HG03039 (cell line): ENCODE results near the gene RNASE13.

ENCODE experiments used
- ATAC-seq: cut with Tn5 transposase; IDR thresholded peaks from one replicate; pipeline ENCODE4 v1.9.1; 2021; ENCODE audit warnings: mild to moderate bottlenecking, moderate library complexity; ENCODE audit not compliant: unreplicated experiment

RNASE13 gene

DNA sequence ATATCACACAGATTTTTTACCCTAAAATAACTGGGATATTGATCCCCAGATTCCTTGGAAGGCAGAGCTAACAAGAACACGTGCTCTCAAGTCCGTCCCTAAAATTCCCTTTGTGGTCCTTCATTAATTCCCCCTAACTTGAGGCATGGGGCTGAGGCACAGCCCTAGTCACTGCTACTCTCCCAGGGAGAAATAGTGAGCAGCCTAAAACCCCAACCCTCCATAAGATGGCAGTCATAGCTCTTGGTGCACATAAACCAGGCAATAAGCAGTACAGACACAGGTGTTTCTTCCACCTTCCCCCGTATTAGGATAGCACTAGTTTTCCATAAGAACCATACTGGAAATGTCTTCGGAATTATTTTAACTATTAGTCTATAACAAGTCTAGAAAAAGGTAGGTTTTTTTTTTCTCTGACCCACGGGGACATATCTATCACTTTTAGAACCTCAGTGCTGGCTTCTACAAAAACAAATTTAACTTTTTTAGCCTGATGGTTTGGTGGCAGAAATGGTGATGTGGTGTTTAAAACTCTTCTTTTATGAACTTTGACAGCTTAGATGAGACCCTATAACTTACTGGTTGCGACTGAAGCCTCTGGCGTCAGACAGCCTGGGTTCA, 32.4 kb upstream of the RNASE13 start:
- no peak for ATAC-seq

DNA sequence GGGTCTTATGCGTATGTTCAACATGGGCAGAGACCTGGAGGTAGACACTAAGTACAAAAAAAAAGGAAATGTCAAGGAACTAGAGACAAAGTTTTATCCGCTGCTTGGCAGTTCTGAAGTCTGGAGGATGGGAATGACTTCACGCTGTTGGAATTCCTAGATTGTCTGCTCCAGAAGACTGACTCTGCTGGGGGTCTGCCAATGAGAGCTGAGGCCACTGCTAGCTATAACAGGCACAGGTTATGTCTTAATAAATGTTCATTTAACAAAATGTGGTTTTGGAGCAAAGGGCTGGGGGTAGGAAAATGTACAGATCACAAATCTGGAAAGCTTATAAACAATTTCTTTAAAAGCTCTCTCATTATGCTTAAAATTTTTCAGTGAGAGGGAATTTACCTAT, 28.9 kb upstream of the RNASE13 start:
- ATAC-seq = no peak

DNA sequence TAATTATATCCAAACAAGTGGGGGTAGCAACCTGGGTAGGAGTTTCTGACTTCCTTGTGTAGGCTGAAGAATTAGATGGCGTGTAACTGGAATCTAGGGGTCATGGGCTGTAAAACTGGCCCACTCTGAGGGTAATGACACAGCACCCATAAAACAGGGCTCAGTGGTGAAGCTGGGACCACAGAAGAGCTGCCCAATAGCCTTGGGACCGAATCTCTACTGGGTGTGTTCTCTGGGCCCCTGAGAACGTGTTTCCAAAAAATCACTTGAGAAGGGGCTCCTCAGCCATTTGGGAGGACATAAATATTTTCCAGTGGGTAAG, 26.7 kb upstream of the RNASE13 start:
- ATAC-seq = no peak

DNA sequence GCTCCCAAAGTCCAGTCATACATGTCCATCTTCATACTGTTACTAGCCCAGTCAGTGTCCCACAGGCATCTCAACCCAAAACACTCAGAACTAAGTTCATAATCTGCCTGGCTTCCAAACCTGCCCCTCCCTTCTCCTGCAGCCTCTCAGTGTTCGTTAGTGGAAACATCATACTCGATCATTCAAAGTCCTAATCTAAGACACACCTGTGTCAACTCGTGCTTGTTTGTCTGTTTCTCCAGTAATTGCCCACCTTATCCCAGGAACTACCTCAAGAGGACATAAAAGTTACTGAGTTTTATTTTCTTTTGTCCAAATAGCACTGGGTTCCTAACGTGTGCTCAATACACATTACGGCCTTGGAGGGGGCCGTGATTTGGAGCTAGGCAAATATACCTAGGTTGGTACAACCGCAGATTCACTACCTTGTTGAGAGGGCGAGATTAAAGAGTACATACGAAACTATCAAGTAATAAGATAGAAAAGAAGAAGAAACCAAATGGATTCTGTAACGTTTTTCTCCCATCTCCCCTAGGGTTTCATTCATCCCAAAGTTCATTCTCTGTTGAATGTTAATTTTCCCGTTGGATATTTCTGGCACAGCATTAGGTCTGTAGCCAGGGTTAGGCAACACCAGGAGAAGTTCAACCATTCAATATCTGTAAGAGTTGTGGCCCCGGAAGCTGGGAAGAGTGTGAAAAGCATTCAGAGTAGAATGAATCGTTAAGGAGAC, 26.2 kb upstream of the RNASE13 start:
- ATAC-seq = no peak

DNA sequence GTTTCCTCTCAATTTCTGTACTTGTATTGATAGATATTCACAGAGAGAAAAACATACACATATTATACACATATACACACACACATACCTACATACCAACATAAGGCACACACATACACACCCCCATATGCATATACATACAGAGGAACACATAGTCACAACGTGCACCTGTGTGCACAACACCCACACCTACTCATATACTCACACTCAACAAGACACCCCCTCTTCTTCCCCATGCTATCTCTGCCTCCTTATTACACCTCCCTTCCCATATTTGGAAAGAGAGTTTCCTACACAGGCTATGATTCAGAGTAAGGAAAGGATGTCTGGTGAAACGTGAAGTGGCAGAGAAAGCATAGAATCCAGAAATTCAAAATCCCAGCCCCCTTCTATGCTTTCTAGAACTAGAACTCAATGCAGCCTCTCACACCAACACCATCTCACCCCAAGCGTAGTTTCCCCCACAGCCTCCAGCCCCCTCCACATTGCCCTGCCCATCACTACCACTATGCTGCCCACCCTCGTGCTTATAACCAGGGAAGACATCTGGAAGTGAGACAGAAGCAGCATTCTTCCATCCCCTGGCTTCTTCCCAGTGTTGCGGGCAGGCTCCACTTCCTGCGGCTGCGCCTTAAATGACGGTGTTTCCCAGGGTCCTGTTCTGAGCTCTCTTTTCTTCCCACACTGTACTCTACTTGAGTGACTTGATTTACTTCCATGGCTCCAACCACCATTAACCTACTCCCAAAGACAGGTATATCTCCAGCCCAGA, 25.4 kb upstream of the RNASE13 start:
- no peak for ATAC-seq

DNA sequence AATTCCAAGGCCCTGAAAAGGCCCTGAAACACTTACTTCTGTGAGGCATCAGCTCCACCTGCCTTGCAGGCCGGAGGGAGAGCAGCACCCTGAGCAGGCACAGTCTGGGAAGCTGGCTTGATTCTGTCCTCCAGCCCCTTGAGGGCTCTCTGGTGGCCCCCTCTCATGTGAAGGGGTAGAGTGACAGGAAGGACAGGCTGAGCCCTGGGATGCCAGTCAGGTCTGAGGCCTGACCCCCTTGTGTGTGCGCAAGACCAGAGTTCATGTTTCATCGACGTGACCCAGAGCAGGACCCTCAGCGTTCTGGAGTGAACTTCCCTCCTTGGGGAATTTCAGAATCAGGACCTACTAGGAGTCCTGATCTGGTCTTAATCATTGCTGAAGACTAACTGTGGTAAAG, 24.3 kb upstream of the RNASE13 start:
- no peak for ATAC-seq

DNA sequence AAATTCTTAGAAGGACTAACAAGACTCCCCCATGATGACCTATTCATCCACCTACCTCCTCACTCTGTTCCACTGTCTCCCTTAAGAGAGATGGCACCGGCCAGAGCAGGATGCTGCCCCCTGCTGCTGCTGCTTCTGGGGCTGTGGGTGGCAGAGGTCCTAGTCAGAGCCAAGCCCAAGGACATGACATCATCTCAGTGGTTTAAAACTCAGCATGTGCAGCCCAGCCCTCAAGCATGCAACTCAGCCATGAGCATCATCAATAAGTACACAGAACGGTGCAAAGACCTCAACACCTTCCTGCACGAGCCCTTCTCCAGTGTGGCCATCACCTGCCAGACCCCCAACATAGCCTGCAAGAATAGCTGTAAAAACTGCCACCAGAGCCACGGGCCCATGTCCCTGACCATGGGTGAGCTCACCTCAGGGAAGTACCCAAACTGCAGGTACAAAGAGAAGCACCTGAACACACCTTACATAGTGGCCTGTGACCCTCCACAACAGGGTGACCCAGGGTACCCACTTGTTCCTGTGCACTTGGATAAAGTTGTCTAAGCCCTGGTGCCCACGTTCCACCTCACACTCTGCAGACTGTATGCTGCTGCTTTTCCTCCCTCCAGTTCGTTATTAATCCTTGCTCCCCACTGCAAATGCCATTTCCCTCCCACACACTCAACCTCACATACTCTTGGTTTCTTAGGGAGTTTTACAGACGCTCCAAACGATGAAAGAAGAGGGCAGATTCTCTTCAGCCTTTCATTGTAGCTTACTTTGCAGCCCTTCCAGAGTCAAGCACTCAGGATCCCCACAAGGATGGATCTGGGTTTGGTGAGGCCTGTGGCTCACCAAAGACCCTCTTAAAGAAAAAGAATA, 23.4 kb upstream of the RNASE13 start, which contains the start of gene RNASE8:
RNASE8 (plus strand) TSS at position 20 of the 873 bp plus-strand sequence; CDS start at position 91, 71 bp downstream.
- ATAC-seq = no peak

DNA sequence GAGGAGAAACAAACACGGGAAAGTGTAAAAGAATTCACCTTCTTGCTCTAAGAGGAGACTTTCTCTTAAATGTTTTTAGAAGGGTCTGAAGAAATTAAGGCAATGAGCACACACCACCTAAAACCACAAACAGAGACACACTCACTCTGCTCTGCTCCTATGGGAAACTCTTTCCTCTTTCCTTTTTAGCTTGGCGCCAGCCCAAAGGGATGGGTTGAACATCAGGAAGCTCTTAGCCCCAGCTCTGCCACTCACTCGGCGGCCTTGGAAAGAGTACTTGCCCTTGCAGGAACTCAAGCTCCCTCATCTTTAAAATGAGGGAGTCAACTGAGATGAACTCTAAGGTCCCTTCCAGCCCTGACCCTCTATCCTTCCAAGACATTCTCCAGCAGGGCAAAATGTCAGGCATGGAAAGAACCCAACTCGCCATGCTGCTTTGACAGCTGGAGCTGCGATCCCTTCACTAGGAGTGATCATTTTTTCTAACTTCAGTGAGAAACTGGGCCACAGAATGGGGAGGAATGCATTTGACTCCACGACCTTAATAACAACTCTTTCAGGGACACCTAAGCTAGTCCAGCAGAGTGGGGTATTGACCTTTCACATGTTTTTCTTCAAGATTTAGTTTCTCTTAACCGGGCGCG, 22.0 kb upstream of the RNASE13 start:
- ATAC-seq = no peak

DNA sequence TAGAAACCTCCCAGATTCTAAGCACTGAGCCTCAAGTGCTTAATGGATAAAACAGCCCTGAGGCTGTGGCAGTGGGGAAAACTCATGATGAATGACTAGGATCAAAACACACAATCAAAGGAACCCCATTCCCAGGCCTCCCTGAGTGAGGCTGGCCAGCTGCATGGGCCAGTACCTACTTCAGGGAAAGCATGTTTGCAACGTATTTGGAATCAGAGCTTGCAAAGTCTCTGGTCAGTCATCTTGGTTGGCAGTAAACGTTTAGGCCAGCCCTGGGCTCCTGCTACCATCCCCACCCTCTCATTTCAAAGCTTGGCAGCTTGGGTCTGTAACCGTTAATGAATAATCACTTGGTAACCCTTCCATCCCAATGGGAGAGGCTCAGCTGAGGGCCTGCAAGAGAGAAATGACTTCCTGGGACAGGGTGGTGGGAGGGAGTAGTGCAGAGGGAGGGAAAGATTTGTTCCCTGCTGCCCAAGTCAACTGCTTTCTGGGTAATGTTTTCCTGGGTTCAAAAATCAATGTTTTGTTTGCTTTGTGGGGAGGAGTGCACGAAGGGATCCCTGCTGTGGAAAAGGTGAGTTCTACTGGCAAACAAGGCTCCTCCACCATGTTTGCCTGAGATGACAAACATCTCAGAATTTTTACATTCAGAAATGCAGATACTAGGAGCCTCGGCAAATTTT, 21.0 kb upstream of the RNASE13 start:
- ATAC-seq = no peak

DNA sequence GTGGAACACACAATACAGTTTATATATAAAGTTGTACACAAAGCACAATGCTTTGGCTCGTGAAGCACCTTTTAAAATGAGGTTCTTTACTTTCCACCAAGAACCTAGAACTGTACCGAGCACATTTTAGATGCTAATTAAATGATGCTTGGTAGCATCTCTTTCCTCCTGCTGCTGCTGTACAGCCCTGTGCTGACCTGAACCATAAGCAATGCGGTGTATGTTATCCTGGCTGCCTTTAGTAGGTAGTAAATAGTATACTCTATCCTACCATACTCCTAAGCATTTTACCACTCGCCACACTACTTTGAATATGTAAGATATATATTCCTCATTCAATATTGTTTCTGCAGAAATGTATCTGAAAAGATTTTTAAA, 20.1 kb upstream of the RNASE13 start:
- no peak for ATAC-seq

DNA sequence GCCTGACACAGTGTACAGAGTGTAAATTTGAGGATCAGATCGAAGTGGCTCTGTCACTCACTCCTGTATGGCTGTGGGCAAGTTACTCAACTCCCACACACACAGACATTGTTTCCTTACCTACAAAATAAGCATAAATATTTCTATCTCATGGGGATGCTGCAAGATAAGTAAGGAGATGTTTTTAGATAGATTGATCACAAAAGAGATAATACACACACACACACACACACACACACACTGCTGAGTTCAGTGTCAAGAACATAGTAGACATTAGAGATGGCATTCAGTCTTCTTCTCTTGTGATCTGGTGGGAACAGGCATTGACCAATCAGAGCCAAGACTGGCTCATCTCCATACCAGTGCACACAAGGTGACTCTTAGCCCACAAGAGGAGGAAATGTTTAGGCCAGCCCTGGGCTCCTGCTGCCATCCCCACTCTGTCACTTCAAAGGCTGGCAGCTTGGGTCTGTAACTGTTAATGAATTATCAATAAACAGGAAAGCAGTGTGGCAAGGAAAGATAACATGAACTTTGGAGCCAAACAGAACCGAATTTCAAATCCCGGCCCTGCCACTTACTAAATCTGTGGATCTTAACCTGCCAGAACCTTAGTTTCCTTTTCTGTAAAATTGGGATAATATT, 19.6 kb upstream of the RNASE13 start:
- no peak for ATAC-seq

DNA sequence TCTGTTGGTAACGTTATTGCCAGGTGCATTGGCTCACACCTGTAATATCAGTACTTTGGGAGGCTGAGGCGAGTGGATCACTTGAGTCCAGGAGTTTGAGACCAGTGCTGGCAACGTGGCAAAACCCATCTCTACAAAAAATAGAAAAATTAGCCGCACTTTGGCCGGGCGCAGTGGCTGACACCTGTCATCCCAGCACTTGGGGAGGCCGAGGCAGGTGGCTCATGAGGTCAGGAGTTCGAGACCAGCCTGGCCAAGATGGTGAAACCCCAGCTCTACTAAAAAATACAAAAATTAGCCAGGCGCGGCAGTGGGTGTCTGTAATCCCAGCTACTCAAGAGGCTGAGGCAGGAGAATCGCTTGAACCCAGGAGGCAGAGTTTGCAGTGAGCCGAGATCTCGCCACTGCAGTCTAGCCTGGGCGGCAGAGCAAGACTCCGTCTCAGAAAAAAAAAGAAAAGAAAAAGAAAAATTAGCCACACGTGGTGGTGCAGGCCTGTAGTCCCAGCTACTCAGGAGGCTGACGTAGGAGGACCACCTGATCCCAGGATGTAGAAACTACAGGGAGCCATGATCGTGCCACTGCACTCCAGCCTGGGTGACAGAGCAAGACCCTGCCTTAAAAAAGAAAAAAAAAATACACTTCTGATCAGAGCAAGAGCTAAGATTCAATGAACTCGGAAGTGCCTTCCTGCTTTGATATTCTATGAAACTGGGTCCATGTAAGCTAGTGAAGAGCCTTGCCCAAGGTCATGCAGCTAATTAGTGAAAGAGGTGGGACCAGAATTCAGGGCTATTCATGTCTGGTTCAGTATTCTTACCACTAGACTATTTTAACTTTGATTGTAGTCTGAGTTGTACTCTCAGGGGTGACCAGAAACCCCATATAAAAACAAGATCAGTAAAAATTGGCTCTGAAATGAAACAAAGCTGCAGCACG, 18.8 kb upstream of the RNASE13 start:
- ATAC-seq = no peak

DNA sequence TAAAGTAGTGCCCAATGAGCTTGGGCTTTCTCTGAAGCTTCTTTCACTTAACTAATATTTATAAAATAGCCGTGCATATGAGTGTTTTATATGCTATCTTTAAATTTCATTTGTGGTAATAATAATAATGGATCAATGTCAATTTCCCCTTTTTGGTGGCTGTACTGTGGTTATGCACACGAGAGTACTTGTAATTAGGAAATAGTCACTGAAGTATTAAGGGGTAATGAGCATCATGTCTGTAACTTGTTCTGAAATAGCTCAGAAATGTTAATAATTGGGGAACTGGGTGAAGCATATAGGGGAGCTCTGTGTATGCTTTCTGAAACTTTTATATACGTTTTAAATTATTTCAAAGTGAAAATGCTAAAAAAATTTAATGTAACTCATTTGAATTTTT, 16.0 kb upstream of the RNASE13 start:
- ATAC-seq = no peak

DNA sequence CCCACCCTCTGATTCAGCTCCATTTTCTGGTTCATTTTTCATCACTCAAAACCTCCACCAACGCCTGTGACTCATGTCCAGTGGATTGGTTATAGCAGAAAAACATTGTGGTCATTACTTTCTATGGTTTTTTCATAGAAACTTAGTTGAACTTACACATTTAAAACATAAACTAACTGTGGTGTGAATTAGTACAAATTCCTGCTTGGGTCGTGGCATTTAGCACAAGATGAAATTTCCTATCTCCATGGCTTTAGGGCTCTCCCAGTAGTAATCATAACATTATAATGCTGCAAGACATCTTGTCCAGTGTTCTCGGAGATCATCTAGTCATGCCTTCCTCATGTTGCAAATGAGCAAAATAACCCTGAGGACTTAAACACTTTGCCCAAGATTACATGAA, 14.7 kb upstream of the RNASE13 start:
- no peak for ATAC-seq

DNA sequence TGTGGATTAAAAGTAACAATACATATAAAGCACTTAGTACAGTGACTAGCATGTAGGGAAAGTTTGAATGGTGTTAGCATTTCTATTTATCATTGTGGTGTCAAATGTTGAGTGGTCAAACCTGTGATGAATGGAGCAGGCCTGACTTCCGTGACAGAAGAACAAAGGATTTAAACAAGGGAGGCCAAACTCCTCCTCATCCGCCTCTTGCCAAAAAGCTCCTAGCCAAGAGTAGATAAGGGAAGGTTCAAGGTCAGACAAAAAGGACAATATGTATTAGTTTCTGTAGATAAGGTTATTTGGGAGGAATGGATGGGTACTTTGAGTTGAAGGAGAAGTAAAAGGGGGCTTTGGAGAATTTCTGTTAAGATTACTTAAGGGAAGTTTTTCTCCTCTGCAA, 14.0 kb upstream of the RNASE13 start:
- ATAC-seq = no peak

DNA sequence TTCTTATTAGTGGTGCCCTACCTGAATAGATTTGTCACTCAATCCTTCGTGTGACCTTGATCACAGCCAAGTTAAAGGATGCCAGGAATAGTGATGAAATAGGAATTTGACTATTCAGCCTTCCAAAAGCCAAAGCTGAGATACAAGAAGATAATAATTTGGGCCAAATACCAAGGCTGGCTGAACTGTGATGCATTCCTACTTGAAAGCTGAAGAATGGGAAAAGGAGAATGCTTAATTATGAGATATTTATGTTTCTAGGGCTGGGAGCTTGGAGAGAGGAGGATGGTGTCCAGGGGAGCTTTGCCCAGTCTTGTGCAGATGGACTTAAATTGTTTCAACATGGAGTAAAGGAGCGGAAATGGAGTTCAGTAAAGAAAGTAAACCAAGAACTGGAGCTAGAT, 12.8 kb upstream of the RNASE13 start:
- no peak for ATAC-seq

DNA sequence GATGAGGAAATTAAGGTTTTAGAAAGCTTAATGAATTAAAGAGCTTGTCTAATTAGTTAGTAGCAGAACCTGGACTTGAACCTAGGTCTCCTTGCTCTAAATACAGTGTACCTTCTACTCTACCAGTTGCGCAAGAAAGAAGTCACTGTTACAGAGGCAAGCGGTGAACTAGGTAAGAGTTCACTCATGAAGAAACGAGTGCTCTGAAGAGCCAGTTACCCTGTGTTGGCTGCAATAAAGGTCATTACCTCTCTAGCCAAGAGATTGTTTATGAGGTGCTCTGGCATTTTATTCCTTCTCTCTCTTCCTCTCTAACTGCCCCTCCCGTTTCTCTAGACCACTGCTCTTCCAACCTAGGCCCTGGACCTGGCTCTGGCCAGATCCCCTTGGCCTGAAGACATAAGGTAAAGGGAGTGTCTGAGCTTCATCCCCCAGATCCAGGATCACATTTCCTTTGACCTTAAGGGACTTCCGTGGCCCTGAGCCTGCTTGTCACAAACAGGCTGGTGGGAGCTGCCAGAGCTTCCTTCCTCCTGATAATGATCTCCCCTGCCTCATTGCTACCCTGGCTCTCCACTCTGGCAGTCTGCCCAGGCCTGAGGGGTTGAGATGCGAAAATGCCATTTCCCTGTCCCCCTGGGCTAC, 9.5 kb upstream of the RNASE13 start:
- no peak for ATAC-seq

DNA sequence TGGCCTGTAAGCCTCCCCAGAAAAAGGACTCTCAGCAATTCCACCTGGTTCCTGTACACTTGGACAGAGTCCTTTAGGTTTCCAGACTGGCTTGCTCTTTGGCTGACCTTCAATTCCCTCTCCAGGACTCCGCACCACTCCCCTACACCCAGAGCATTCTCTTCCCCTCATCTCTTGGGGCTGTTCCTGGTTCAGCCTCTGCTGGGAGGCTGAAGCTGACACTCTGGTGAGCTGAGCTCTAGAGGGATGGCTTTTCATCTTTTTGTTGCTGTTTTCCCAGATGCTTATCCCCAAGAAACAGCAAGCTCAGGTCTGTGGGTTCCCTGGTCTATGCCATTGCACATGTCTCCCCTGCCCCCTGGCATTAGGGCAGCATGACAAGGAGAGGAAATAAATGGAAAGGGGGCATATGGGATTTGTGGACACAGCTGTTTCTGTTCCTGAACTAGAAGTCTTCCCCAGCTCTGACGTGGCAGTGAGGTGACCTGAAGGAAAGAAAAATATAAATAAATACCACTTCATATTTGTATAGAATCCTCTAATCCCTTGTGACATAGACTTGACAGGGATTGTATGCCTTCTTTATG, 8.9 kb upstream of the RNASE13 start:
- no peak for ATAC-seq
